Embryonic facial prominence (tissue), 1 donor: ENCODE measurements around the gene TUBB8B.
"Not testable (repeated sequence)": the region's sequence is repeated elsewhere in the genome, so short reads cannot be mapped to it uniquely, and the experiment has no call there.

Experiments used
- DNase-seq: peaks from one replicate; pipeline ENCODE4 v3.0.0-alpha.2; 2016; ENCODE audit errors: extremely low spot score

The TUBB8B gene

DNA sequence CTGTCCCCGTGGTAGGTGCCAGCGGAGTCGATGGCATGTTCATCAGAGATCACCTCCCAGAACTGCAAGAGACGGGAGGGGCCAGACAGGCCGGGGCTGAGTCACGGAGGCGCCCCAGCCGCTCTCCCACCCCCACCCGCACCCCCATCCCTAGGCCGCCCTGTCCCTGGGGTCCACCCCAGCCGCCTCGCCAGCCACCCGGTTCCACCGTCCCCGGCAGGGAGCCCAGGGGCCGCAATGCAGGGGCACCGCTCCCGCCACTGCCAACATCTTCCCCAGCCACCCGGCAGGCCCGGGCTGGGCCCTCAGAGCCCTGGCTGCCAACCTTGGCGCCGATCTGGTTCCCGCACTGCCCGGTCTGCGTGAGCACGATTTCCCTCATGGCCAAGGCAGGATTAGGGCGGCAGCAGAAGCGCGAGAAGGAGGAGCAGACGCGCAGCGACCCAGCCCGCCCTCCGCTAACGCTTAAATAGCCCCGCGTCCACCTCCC, at the start of gene TUBB8B:
TSS of gene TUBB8B (minus strand) at position 440 of the 490 bp plus-strand sequence. CDS start at position 382, 58 bp downstream.
- not testable (repeated sequence) for DNase-seq

DNA sequence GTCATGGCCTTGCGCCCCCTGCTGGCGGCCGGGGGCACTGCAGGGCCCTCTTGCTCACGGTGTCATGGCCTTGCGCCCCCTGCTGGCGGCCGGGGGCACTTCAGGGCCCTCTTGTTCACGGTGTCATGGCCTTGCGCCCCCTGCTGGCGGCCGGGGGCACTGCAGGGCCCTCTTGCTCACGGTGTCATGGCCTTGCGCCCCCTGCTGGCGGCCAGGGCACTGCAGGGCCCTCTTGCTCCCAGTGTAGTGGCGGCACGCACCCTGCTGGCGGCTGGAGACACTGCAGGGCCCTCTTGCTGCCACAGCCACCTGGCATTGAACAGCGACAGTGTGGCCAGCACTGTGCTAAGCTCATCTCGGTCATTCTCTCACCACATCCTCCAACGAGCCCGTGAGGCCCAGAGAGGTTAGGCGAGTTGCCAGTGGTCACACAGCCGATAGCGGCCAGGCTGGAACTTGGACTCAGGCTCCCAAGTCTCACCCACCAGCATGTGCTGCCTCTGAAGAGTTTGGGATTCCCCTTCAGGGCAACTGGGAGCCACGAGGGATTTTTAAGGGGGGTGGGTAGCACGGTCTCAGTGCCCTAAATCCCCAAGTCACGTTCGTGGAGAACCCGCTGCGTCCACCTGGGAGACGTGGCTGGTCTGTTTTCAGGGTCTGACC, 48.0 kb upstream of the TUBB8B start:
- DNase-seq: not testable (repeated sequence)

DNA sequence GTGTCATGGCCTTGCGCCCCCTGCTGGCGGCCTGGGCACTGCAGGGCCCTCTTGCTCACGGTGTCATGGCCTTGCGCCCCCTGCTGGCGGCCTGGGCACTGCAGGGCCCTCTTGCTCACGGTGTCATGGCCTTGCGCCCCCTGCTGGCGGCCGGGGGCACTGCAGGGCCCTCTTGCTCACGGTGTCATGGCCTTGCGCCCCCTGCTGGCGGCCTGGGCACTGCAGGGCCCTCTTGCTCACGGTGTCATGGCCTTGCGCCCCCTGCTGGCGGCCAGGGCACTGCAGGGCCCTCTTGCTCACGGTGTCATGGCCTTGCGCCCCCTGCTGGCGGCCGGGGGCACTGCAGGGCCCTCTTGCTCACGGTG, 47.3 kb upstream of the TUBB8B start:
- not testable (repeated sequence) for DNase-seq

DNA sequence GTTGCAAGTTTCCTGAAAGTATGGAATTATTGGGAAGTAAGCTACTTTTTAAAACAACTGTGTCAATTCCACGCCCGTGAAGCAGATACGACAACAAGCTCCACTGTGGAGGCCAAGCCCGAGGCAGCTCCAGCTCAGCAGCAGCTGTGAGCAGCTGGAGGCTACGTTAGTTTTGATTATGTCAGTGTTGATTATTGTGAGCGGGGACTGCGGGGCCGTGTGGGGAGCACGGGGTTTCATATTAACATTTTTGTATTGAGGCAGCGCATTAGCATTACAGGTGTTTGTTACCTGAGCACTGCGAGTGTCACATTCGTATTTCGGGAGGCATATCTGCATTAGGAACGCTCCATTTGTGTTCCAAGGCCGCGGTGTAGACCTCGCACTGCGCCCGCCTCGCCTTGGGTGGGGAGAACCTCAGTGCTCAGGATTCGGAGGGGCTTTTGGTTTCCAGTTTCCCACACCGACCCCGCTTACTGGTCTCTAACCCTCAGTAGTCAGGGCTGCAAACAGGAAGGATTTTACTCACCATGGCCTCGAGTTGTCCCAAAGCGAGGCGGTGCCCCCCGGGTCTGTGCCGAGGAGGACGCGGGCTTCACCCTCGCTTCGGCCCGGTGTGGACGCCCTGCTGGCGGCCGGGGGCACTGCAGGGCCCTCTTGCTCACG, 46.8 kb upstream of the TUBB8B start:
- not testable (repeated sequence) for DNase-seq

DNA sequence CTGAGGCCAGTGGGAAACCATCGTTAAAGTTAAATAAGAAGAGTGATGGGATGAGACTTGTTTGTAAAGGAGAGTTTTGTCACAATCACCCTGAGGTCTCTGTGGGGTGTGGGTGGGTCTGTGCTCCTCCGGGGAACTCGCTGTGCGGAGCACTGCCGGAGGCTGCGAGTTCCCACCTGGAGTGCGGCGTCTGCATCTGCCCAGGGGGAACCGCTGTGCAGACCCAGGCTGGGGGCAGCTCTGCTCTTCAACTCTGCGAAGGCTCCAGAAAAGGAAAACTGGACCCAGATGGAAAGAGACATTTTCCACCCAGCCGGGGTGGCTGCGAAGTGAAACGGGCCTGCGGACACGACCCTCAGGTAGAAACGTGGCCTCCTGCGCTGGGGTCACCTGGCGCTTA, 46.2 kb upstream of the TUBB8B start:
- not testable (repeated sequence) for DNase-seq

DNA sequence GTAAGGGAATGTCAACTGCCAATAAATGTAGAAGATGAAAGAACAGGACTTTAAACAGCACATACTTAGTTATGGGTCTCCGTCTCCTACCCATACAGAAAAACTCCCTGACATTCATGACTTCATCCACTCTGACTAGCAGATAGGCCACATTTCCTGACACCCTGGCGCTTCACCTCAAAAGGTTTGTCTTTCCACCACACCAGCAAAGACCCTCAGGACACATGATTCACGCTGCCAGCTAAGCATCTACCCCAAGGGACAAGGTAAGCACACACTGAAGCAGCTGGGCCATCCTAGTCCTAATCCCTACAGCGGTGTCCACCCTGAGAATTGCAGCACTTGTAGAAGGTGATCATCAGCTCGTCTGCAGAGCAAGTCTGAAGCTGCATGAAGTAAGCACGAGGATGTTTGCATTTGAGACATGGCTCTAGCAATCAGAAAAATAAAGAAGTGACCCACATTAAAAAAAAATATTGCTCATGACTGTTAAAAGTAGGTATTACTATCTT, 44.5 kb upstream of the TUBB8B start:
- DNase-seq: not testable (repeated sequence)

DNA sequence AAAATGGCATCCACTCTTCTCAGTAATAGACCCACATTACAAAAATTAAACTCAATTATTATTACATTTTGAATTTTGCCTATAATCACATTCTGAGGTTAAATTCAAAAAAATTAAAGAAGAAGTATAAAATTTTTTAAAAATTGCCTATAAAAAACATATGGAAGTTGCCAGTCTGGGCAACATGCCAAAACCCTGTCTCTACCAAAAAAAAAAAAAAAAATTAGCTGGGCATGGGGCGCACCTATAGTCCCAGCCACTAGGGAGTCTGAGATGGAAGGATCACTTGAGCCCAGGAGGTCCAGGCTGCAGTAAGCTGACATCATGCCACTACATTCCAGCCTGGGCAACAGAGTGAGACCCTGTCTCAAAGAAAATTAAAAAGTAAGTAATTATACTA, 42.1 kb upstream of the TUBB8B start:
- DNase-seq: not testable (repeated sequence)

DNA sequence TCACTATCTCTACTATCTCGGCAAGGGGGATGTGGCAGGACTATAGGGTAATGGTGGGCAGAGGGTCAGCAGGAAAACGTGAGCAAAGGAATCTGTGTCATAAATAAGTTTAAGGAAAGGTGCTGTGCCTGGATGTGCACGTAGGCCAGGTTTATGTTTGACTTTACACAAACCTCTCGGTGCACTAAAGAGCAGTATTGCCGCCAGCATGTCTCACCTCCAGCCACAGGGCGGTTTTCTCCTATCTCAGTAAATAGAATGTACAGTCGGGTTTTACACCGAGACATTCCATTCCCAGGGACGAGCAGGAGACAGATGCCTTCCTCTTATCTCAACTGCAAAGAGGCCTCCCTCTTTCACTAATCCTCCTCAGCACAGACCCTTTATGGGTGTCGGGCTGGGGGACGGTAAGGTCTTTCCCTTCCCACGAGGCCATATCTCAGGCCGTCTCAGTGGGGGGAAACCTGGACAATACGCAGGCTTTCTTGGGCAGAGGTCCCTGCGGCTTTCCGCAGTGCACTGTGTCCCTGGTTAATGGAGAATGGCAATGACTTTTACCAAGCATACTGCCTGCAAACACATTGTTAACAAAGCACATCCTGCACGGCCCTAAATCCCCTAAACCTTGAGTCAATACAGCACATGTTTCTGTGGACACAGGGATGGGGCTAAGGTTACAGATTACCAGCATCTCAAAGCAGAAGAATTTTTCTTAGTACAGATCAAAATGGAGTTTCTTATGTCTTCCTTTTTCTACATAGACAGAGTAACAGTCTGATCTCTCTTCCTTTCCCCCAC, 41.2 kb upstream of the TUBB8B start:
- not testable (repeated sequence) for DNase-seq

DNA sequence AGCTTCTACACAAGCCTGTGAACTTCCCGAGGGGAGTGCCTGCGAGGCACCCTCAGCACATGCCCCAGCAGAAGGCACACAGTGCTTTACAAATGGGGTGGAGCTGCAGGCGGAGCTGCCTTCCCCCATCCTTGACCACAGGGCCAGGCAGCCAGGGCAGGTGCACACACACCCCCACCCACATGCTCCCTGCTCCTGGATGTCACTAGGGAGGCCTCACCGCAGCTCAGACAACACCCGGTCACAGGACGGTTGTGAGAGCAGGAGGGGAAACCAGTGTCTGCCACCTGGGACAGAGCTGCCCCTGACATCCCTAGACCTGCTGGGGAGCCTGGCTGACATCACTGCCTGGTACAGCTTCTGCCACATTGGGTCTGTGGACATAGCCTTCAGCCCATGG, 39.7 kb upstream of the TUBB8B start:
- not testable (repeated sequence) for DNase-seq

DNA sequence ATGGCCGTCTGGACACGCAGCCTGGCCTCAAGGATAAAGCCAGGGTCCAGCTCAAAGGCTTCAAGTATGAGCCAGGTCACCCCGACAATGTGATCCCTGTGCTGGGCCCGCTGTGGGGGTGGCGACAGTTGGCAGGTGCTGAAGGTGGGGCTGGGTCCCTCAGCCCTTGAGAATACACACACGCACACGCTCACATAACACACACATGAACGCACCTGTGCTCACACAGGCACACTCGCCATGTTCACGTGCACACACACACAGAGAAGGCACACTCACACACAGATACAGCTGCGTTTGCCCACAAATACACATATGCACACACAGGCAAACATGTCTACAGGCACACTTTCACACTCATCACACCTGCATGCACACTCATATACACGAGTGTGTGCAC, 35.4 kb upstream of the TUBB8B start:
- not testable (repeated sequence) for DNase-seq

DNA sequence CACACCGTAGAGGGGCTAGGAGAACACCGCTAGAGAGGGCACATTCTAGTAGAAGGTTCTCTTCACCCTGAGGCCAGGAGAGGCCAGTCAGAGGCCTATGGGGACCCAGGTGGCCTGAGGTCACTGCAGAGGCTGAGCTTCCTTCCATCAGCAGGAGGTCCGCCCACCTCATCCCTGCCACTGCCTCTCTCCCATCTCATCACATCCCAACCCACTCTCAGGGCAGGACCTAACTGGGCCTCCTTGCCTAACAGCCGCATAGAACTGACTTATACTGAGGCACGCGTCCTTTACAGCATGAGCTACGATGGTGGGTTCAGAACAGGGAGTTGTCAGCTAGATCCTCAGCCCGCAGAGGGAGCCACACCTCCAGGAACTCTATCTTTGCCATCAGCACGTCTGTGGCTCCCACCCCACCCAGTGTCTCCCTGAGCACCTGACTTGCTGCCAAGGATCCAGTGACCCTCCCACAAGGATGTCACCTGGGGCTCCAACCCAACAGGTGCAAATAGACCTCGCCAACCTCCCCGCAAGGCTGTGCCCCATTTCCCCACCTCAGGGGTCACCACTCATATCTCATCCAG, 33.3 kb upstream of the TUBB8B start:
- not testable (repeated sequence) for DNase-seq

DNA sequence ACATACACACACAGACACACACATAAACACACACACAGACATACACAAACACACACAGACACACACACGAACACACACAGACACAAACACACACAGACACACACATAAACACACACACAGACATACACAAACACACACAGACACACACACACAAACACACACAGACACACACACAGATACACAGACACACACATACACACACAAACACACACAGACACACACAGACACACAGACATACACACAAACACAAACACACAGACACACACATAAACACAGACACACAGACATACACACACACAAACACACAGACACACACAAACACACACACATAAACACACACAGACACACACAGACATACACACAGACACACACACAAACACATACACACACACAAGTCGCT, 31.5 kb upstream of the TUBB8B start:
- not testable (repeated sequence) for DNase-seq

DNA sequence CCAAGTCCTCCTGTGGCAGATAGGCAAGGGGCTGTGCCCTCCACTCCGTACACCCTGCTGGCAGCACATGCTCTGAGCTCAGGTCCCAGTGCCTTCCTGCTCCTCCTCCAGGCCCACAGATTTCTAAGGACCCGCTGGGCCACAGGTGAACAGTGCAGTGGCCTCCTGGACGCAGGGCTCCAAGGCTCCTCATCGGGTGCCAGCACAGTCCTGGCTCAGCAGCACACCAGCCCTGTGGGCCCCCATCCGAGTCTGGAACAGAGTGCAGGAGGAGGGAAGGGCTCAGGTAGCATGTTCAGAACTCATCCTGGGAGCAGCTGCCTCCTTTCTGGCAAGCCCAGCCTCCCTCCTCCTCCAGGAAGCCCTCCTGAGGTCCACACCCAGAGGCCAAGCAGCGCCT, 30.8 kb upstream of the TUBB8B start:
- not testable (repeated sequence) for DNase-seq

DNA sequence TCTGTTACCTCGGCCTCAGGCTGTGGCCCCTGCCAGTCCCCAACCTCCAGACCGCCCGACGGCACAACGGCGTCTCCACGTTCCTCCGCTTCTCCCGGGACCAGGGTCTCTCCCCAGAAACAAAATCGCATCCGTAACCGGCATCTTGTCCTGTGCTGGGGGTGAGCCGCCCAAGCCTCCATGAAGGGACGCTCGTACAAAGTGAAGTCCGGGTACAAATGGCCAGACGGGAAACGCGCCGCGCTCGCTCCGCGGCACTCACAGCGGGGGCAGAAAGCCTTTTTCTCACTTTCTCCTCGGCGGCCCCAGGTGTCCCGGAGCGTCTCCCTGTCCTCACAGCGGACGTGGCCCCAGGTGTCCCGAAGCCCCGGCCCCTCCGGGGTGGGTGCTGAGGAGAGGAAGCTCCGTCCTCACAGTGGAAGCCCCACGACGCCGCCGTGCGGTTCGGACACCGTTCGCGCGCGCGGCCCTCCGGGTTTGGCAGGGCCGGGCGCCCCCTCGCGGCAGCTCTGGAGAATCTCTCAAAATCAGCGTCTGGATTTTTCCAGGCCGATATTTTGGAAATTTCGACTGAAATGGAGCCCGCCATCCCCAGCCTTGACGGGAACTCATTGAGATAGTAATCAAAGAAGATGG, 26.2 kb upstream of the TUBB8B start:
- not testable (repeated sequence) for DNase-seq

DNA sequence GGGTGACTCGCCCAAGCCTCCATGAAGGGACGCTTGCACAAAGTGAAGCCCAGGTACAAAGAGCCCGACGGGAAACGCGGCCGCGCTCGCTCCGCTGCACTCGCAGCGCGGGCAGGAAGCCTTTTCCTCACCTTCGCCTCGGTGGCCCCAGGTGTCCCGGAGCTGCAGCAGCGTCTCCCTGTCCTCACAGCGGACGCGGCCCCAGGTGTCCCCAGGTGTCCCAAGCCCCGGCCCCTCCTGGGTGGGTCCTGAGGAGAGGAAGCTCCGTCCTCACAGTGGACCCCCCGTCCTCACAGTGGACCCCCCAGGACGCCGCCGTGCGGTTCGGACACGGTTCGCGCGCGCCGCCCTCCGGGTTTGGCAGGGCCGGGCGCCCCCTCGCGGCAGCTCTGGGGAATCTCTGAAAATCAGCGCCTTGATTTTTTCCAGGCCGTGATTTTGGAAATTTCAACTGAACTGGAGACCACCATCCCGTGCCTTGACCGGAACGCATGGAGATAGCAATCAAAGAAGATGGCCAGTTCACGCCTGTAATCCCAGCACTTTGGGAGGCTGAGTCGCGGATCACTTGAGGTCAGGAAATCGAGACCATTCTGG, 23.9 kb upstream of the TUBB8B start:
- not testable (repeated sequence) for DNase-seq

DNA sequence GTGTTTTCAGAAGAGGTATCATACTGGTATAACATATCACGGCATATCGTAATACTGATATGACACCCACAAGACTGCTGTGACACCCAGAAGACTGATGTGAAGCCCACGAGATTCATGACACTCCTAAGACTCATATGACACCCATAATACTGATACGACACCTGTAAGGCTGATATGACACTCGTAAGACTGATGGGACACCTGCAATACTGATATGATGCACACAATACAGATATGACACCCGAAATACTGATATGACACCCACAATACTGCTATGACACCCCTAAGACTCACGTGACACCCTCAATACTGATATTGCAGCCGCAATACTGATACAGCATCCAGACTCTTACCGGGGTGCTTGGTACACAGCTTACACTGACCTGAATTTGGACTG, 18.3 kb upstream of the TUBB8B start:
- DNase-seq: not testable (repeated sequence)

DNA sequence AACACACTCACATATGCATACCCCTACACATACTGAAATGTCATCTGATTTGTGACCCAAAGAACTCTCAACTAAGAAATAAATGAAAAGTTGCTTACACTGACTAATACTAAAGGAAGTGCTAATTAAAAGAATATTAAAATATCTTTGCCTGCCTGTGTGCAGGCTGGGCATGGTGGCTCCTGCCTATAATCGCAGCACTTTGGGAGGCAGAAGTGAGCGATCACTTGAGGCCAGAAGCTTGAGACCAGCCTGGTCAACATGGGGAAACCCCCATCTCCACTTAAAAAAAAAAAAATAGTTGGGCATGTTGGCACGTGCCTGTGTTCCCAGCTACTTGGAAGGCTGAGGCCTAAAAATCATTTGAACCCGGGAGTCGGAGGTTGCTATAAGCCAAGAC, 14.9 kb upstream of the TUBB8B start:
- not testable (repeated sequence) for DNase-seq

DNA sequence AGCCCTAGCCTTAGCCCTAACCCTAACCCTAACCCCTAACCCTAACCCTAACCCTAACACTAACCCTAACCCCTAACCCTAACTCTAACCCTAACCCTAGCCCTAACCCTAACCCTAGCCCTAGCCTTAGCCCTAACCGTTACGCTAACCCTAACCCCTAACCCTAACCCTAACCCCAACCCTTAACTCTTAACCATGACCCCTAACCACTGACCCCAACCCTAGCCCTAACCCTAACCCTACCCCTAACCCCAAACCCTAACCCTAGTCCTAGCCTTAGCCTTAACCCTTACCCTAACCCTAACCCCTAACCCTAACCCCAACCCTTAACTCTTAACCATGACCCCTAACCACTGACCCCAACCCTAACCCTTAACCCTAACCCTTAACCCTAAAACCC, 14.2 kb upstream of the TUBB8B start:
- not testable (repeated sequence) for DNase-seq

DNA sequence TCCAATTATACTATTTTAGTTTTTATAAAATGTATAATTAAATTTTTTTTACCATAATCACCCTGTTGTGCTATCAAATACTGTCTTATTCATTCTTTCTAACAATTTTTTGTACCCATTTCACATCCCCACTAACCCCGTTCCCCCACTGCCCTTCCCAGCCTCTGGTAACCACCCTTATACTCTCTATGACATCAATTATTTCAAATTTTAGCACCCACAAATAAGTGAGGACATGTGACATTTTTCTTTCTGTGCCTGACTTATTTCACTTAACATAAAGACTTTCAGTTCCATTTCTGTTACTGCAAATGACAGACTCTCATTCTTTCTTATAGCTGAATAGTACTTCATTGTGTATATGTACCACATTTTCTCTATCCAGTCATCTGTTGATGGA, 5.0 kb upstream of the TUBB8B start:
- DNase-seq: not testable (repeated sequence)

DNA sequence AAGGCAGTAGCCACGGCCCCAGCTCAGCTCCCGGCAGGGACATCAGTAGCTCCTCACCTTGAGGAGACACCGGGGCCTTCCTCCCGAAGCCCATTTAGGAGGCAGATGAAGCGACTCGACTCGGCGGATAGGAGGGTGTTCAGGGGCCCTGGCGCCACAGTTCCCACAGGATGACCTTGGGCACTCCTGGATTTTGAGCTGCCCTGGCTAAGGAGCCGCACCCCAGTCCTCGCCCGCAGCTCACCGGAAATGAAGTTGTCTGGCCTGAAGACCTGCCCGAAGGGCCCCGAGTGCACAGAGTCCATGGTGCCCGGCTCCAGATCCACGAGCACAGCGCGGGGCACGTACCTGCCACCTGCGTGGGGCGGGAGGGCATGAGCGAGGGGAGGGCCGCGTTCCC, 719 bp downstream of the TUBB8B start:
- DNase-seq: not testable (repeated sequence)

DNA sequence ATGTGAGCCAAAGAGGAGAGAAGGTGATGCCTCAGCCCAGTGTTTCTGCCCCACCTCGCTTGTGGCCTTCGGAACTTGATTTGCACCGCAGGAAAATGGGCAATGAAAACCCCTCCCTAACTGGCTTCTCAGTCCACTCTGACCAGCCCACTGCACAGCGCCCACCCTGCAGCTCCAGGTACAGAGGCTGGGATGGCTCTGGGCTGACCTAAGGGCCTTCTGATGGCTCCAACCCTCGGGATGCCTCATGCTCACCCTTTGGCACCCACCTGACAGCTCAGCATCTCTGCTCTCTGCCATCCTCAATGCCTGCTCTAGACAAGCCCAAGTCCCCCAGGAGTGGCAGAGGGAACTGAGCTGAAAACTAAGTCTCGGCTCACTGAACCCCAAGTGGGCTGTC, 36.2 kb downstream of the TUBB8B start:
- not testable (repeated sequence) for DNase-seq
